ENCODE results near the gene CETP. TPM values are rescaled to one million over a fixed set of nuclear protein-coding genes. Genes with fewer than 3 reads are reported as not detected.

Gene CETP
- total and polyA plus RNA-seq, 9 of the 15 experiments (the other 6 are each of a cell fraction or from before 2014, with no cell fraction given): 0.07 to 0.11 TPM; not detected in 7

GRCh38 chr16:56931271-56931891 lies 30.4 kb upstream of the CETP start (continued):
- TF ChIP-seq ZNF184 (CRISPR knock-in tag; IDR thresholded peaks at IDR 0.05) (no peak), E2F3 (CRISPR knock-in tag; IDR thresholded peaks at IDR 0.05) (no peak), ZNF395 (CRISPR knock-in tag; IDR thresholded peaks at IDR 0.05) (peak; percentile 36; the same call in 1 of the 2 replicates), ZNF589 (CRISPR knock-in tag; IDR thresholded peaks at IDR 0.05; ENCODE audit: low read depth) (0 out of 2 replicates have a peak, but pooled peaks have one; percentile 44), ZNF444 (CRISPR knock-in tag; IDR thresholded peaks at IDR 0.05) (peak; percentile 45; the same call in 1 of the 2 replicates), ZNF668 (CRISPR knock-in tag; IDR thresholded peaks at IDR 0.05) (peak; percentile 54; the same call in 1 of the 2 replicates), ZNF318 (IDR thresholded peaks at IDR 0.05; ENCODE audit: borderline replicate concordance in 1 of 2, low read depth in 1 of 2) (no peak), SRSF3 (IDR thresholded peaks at IDR 0.05; ENCODE audit: insufficient read depth, low read length) (peak; percentile 62; the same call in 1 of the 2 replicates), MCM7 (IDR thresholded peaks at IDR 0.05) (no peak), ZNF316 (IDR thresholded peaks at IDR 0.05) (no peak), RUNX1 (IDR thresholded peaks at IDR 0.05; ENCODE audit: low read depth) (no peak), BCL6 (CRISPR knock-in tag; IDR thresholded peaks at IDR 0.05) (0 out of 2 replicates have a peak, but pooled peaks have one; percentile 18), HDAC6 (IDR thresholded peaks at IDR 0.05; ENCODE audit: low read depth, low read length) (no peak), ARID3A (IDR thresholded peaks at IDR 0.05; ENCODE audit: borderline replicate concordance, low read depth, low read length) (no peak), NFRKB (IDR thresholded peaks at IDR 0.05; ENCODE audit: low read depth) (peak; percentile 93), ZNF830 (CRISPR knock-in tag; IDR thresholded peaks at IDR 0.05) (0 out of 2 replicates have a peak, but pooled peaks have one; percentile 27), HDAC1 (IDR thresholded peaks at IDR 0.05) (peak in 1 of 2 experiments; percentile 33; a peak in 1 of 4 replicates), TCF3 (CRISPR knock-in tag; IDR thresholded peaks at IDR 0.05) (0 out of 2 replicates have a peak, but pooled peaks have one; percentile 3)

Measured in K562 (cell line).